ENCODE results near the gene BTBD19.
"Not testable (repeated sequence)": the region's sequence is repeated elsewhere in the genome, so short reads cannot be mapped to it uniquely, and the experiment has no call there.

Gene BTBD19

DNA sequence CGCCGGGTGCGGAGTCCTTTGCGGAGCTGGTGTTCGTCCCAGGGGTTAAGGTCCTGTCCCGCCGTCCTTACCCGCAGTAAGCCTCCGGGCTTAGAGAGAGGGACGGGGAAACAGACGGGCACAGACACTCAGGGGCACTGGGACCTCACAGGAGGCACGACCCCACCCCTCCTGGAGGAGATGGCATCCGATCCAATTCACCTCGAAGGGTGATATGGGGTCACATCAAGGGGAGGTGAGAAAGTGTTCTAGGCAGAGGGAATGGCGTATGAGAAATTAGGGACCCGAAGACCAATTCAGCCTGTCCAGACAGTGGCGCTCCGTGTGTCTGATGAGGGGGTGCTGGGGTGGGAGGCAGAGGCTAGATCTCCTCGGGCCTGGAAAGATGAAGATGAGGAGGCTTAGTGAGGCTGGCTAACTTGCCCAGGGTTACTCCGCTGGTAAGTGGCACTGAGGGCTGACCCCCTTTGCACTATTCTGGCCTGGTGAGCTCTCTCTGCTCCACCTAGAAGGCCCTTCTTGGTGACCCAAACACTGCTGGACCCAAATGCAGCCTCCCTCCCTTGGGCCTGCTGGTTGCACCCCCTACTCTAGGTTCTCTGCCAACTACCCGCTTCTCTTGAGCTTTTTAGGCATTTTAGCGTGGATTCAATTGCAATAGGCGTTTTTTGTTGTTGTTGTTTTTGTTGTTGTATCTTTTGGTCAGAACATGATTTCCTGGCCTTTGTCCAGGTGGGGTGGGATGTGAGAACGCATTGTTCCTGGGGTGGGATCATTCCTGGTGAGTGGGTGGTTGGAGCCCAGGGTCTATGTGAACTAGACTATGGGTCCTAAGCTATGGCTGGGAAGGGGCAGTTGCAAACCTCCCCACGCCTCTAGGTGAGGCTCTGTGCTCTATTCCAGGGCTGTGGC, 12.3 kb downstream of the BTBD19 start:
- Mint-ChIP-seq H3K36me3 (ENCODE audit: insufficient read depth) (peaks cover 17% of the 10 kb centered on the region), H3K27ac (ENCODE audit: low read depth) (peak overlapping the region; percentile 100), H3K4me1 (peaks cover 43% of the 10 kb centered on the region), H3K27me3 (no peaks in the 10 kb centered on the region), H3K4me3 (peak overlapping the region; percentile 92), H3K9me3 (no peaks in the 10 kb centered on the region)
- DNase-seq (ENCODE audit: low spot score in 2 of 2): no peak
- ATAC-seq (replicated peaks; ENCODE audit: extremely low read depth, poor library complexity, severe bottlenecking): no peak

DNA sequence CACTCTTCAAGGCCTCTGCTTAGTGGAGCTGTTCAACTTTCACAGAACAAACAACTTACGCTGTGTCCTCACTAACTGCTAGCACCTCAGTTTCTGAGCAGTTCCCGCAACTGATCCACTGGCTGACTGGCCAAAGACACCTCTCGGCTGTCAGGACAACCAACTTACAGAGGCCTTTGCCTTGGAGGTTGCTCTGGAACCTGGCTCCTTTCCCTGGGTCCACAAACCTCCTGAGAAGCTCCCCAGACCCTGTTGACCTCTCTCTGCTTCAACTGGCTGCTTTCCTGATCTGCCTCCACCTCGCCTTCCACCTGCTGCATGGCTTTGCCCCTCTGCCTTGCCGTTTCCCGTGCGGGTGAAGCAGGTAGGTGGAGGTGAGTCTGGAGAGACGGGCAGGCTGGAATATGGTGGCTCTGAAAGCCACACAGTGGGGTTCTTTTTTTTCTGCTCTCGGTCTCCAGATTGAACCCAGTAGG, 13.0 kb downstream of the BTBD19 start:
- peaks cover 43% of the 10 kb centered on the region for H3K4me1 Mint-ChIP-seq

DNA sequence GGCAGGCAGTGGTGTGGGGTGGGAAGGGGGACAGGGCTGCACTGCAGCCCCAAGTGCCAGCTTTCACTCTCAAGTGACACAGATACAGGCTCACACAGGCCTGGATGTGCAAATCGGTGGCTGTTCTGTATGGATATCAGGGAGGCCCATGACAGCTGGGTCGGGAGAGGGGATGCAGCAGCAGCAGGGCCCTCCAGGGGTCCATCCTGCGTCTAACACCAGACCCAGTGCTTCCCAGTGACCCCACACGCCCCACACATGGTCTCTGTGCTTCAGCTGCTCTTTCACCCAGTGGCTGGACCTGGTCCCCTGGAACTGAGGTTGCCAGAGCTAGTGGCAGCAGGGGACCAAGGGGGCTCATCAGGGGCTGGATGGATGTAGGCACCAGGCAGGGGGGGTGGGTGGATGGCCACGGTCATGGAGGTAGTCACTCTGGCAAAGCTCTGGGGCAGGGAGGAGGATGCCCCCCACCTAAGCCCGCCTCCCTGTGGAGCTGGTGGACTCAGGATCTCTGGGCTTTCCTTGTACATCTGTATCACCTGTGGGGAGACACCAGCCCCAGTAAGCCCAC, 13.9 kb downstream of the BTBD19 start:
- no peak overlapping the region for H3K4me3 Mint-ChIP-seq
- DNase-seq (ENCODE audit: low spot score in 2 of 2) (no peak), ATAC-seq (replicated peaks; ENCODE audit: extremely low read depth, poor library complexity, severe bottlenecking) (no peak)
- H3K27ac Mint-ChIP-seq (ENCODE audit: low read depth): no peak overlapping the region
- H3K36me3 Mint-ChIP-seq (ENCODE audit: insufficient read depth): peaks cover 17% of the 10 kb centered on the region
- H3K4me1 Mint-ChIP-seq: peaks cover 42% of the 10 kb centered on the region
- no peaks in the 10 kb centered on the region for H3K27me3 Mint-ChIP-seq
- no peaks in the 10 kb centered on the region for H3K9me3 Mint-ChIP-seq

More for the DNA sequence above, 13.0 kb downstream of the BTBD19 start:
- Mint-ChIP-seq H3K36me3 (ENCODE audit: insufficient read depth) (peaks cover 17% of the 10 kb centered on the region), H3K4me3 (peak overlapping the region; percentile 92), H3K27ac (ENCODE audit: low read depth) (peak overlapping the region; percentile 100), H3K27me3 (no peaks in the 10 kb centered on the region), H3K9me3 (no peaks in the 10 kb centered on the region)
- no peak for DNase-seq (ENCODE audit: low spot score in 2 of 2)
- no peak for ATAC-seq (replicated peaks; ENCODE audit: extremely low read depth, poor library complexity, severe bottlenecking)

DNA sequence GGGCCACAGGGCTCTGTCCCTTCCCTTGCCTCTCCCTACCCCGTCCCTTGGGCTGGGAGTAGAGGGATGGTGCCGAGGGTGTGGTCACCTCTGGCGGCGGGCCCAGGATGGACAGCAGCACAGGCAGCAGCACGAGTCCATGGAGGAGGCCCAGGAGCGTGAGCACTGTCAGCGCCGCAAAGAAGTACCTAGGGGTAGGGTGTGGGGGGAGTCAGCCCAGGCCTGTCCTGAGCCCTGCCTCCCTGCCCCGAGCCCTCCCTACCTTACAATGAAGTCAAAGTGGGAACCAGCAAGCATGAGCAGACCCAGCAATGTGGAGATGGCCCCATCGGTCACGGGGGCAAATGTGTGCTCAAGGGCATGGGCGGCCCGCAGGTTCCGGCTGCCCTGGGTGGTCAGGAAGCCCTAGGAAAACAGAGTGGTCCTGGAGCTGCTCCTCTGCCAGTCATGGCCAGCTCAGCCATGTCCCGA, 14.7 kb downstream of the BTBD19 start:
- H3K27ac Mint-ChIP-seq (ENCODE audit: low read depth): no peak overlapping the region
- ATAC-seq (replicated peaks; ENCODE audit: extremely low read depth, poor library complexity, severe bottlenecking): no peak

DNA sequence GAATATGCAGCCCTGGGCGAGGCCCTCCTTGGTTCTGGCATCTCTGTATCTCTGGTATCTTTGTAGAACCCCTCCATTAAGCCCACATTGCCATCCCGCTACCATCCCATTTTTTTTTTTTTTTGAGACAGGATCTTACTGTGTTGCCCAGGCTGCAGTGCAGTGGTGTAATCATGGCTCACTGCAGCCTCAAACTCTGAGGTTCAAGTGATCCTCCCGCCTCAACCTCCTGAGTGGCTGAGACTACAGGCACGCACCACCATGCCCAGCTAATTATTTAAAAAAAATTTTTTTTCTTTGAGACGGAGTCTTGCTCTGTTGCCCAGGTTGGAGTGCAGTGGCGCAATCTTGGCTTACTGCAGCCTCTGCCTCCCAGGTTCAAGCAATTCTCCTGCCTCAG, 16.1 kb downstream of the BTBD19 start:
- not testable (repeated sequence) for H3K4me3 Mint-ChIP-seq; H3K27me3 Mint-ChIP-seq; H3K27ac Mint-ChIP-seq (ENCODE audit: low read depth); ATAC-seq (replicated peaks; ENCODE audit: extremely low read depth, poor library complexity, severe bottlenecking); DNase-seq (ENCODE audit: low spot score in 2 of 2); H3K9me3 Mint-ChIP-seq
- peaks cover 15% of the 10 kb centered on the region for H3K36me3 Mint-ChIP-seq (ENCODE audit: insufficient read depth)
- H3K4me1 Mint-ChIP-seq: peaks cover 23% of the 10 kb centered on the region

More for the DNA sequence above, 14.7 kb downstream of the BTBD19 start:
- DNase-seq (ENCODE audit: low spot score in 2 of 2): no peak
- H3K4me3 Mint-ChIP-seq: no peak overlapping the region
- peaks cover 34% of the 10 kb centered on the region for H3K4me1 Mint-ChIP-seq
- no peaks in the 10 kb centered on the region for H3K27me3 Mint-ChIP-seq
- H3K36me3 Mint-ChIP-seq (ENCODE audit: insufficient read depth): peaks cover 17% of the 10 kb centered on the region
- no peaks in the 10 kb centered on the region for H3K9me3 Mint-ChIP-seq

DNA sequence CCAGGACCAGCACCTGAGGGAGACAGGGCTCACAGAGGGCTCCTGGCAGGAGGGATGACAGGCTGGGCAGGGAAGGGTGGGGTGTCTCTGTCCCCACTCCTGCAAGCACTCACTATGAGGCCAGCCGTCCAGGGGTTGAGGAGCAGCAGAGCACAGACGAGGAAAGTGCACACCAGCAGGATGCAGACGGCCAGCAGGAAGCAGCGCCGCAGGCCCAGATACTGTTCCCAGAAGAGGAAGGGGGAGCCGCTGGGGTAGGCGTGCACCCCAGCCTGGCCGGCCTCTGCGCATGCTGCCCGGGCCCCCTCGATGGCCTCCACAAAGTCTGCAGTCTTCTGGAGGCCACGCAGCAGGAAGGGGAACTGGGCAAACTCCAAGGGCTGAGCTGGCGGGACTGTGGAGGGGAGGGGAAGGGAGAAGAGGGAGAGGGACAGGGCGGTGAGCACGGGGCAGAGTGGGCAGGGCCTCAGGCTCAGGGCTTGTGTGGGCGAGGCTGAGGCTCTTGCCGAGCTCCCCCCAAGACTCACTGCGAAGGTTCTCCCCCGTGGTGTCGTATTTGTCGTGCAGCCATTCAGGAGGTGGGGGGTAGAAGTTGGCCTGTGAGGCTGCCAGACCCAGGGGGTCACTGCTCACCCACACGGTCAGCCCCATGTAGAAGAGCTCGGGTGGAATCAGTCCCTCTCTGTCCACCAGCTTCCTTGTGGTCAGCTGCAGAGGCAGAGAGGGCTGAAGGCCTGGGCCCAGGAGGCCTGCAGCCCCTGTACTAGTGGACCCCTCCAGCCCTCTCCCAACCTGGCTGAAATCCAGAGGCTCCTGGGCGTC, 18.3 kb downstream of the BTBD19 start:
- H3K4me3 Mint-ChIP-seq: no peak overlapping the region
- peaks cover 2% of the 10 kb centered on the region for H3K36me3 Mint-ChIP-seq (ENCODE audit: insufficient read depth)
- ATAC-seq (replicated peaks; ENCODE audit: extremely low read depth, poor library complexity, severe bottlenecking) (no peak), DNase-seq (ENCODE audit: low spot score in 2 of 2) (no peak)
- H3K4me1 Mint-ChIP-seq: peaks cover under 1% of the 10 kb centered on the region
- no peaks in the 10 kb centered on the region for H3K27me3 Mint-ChIP-seq
- H3K27ac Mint-ChIP-seq (ENCODE audit: low read depth): no peak overlapping the region
- no peaks in the 10 kb centered on the region for H3K9me3 Mint-ChIP-seq

DNA sequence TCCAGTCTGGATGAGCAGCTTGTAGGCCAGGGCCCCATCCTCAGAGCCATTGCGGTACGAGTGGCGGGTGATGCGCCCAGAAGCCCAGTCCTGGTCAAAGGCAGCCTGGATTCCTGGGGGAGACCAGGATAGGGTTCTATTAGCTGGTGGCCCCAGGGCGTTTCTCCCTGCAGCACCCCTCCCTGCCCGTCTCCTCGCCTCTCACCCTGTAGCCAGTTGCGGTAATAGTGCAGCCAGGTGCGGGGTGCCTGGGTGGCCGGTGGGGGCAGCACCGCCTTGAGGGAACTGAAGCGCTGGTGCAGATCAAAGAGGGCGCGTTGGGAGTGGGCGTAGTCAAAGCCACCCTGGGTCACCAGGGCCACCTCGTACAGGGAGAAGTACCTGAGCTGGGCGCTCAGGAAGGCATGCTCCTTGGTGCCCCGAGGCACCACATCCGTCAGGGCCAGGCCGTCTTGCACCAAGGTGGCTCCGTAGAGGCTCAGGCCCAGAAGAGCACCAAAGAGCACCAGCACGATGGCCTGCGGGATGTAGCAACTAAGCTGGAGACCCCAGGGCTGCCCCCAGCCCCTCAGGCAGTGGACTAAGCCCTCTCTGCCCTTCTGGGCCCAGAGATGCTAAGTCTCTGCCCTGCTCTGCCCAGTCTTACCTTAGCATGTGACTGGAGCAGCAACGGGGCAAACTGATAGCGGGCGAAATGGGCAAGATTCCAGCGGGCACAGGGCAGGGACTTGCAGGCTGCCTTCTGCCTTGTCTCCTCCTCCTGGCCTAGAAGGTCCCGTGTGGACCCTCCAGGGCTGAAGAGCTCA, 19.1 kb downstream of the BTBD19 start:
- Mint-ChIP-seq H3K27ac (ENCODE audit: low read depth) (no peak overlapping the region), H3K4me1 (no peaks in the 10 kb centered on the region), H3K27me3 (no peaks in the 10 kb centered on the region), H3K36me3 (ENCODE audit: insufficient read depth) (peaks cover 2% of the 10 kb centered on the region), H3K4me3 (no peak overlapping the region), H3K9me3 (no peaks in the 10 kb centered on the region)
- DNase-seq (ENCODE audit: low spot score in 2 of 2): no peak
- no peak for ATAC-seq (replicated peaks; ENCODE audit: extremely low read depth, poor library complexity, severe bottlenecking)

DNA sequence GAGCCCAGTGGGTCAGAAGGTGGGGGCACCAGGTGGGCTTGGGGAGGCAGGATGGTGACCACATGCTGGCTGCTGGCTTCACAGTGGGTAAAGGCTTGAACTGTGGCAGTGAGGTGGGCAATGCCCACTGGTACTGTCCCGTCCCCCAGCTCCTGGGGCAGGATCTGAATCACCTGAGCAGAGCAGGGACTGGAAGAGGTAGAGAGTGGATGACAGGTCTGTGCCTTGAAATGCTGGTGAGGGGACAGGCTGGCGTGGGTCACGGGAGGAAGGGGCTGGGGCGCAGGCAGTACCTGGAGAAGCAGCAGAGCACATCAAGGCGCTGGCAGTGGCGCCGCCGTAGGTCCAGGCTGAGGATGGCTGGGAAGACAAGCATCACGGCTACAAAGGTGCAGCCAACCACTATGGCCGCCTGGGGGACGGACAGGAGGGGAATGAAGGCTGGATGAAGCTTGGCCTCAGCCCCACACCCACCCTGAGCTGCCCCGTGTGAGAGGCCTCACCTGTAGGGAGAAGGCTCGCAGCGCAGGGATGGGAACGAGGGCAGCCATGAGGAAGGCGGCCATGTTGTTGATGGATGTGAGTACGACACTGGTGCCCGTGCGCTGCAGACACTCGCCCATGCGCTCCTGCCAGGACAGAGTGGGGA, 19.8 kb downstream of the BTBD19 start:
- Mint-ChIP-seq H3K4me3 (no peak overlapping the region), H3K36me3 (ENCODE audit: insufficient read depth) (peaks cover 2% of the 10 kb centered on the region), H3K4me1 (no peaks in the 10 kb centered on the region), H3K27me3 (no peaks in the 10 kb centered on the region), H3K27ac (ENCODE audit: low read depth) (no peak overlapping the region), H3K9me3 (no peaks in the 10 kb centered on the region)
- DNase-seq (ENCODE audit: low spot score in 2 of 2) (no peak), ATAC-seq (replicated peaks; ENCODE audit: extremely low read depth, poor library complexity, severe bottlenecking) (no peak)

DNA sequence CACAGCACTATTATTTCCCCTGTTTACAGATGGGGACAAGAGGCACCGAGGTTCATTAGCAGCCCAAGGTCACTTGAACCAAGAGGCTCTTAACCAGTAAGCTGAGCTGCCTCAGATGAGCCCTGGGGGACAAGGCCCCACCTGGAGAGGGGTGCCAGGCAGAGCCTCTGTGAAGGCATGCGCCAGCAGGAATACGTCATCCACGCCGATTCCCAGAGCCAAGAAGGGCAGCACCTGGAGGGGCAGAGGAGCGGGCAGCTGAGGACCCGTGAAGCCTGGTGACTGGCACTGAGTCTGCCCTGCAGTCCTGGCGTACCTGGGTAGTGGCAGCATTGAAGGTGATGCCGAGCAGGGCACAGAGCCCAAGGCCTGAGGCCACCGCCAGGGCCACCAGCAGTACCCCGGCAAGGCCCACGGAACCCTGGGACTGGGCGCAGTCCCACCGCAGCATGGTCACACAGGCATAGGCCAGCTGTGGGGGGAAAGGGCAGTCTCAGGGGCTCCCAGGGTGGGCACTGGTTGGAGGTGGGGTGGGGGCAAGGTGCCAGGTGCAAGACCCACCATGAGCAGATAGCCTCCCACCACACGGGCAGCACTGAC, 20.6 kb downstream of the BTBD19 start:
- H3K27ac Mint-ChIP-seq (ENCODE audit: low read depth): no peak overlapping the region
- no peak for ATAC-seq (replicated peaks; ENCODE audit: extremely low read depth, poor library complexity, severe bottlenecking)

DNA sequence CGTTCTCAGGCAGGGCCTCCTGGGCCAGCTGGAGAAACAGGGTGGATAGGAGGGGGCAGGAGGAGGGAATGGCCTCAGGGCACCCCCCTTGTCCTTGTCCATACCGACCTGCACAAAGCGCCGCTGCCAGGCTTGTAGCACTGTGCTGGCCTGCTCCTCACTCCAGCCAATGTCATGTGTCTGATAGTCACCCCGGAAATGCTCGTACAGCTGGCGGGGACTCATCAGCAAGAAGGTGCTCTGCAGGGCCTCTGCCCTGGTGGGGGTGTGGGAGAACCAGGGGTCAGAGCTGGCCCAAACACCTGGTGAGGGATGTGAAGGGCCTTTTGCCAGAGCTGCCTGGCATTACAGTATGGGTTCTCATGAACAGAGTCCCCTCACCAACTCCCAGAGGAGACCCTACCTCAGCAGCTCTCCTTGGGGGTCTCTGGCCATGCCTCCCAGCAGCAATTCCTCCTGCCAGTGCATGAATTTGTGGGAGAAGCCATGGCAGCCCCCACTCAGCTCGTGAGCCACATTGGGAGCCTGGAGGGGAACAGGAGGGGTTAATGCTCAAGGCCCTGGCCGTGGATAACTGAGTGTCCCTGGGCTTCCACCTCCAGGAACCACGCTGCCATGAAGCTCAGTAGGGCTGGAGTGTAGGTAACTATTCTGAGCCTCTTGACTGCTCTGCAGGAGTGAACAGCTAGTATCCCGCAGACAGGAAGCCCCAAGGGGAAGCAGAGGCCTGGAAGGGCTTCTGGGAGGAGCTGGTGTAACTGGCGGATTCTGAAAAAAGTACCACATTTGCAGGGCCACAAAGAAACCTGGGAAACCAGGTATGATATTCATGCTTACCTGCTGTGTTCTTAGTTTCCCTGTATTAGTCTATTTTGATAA, 21.4 kb downstream of the BTBD19 start:
- Mint-ChIP-seq H3K9me3 (no peaks in the 10 kb centered on the region), H3K27ac (ENCODE audit: low read depth) (no peak overlapping the region)
- DNase-seq (ENCODE audit: low spot score in 2 of 2): no peak

More for the DNA sequence above, 20.6 kb downstream of the BTBD19 start:
- DNase-seq (ENCODE audit: low spot score in 2 of 2): no peak
- no peaks in the 10 kb centered on the region for H3K9me3 Mint-ChIP-seq
- peaks cover 2% of the 10 kb centered on the region for H3K36me3 Mint-ChIP-seq (ENCODE audit: insufficient read depth)
- H3K4me3 Mint-ChIP-seq: no peak overlapping the region
- no peaks in the 10 kb centered on the region for H3K27me3 Mint-ChIP-seq
- H3K4me1 Mint-ChIP-seq: no peaks in the 10 kb centered on the region

More for the DNA sequence above, 21.4 kb downstream of the BTBD19 start:
- no peaks in the 10 kb centered on the region for H3K27me3 Mint-ChIP-seq
- H3K36me3 Mint-ChIP-seq (ENCODE audit: insufficient read depth): peaks cover 1% of the 10 kb centered on the region
- ATAC-seq (replicated peaks; ENCODE audit: extremely low read depth, poor library complexity, severe bottlenecking): no peak
- no peak overlapping the region for H3K4me3 Mint-ChIP-seq
- no peaks in the 10 kb centered on the region for H3K4me1 Mint-ChIP-seq

Measured in central memory CD8-positive, alpha-beta T cell (primary cell).